Hepatocyte (in vitro differentiated cells): ENCODE data around the gene BRPF3. TPM values are rescaled to one million over a fixed set of nuclear protein-coding genes. Genes with fewer than 3 reads are reported as not detected.

Experiments
- DNase-seq: peaks from one replicate; pipeline ENCODE4 v3.0.0-alpha.2; 2016; ENCODE audit warnings: low spot score
- H2AFZ ChIP-seq: fragments of 200-600 bp; sonication (generic); 2 replicates; pipeline ENCODE4 v1.6.0; 2016; ENCODE audit warnings: antibody characterized with exemption, mild to moderate bottlenecking
- H3K27ac ChIP-seq: fragments of 200-600 bp; sonication (generic); 2 replicates; pipeline ENCODE4 v1.5.1; 2016; ENCODE audit warnings: mild to moderate bottlenecking
- H3K27me3 ChIP-seq: fragments of 200-600 bp; sonication (generic); 2 replicates; pipeline ENCODE4 v1.6.1; 2016
- H3K36me3 ChIP-seq: fragments of 200-600 bp; sonication (generic); replicated peaks from 2 replicates; pipeline ENCODE4 v1.5.1; 2016; ENCODE audit warnings: low read depth; ENCODE audit not compliant: insufficient read depth
- H3K4me1 ChIP-seq: fragments of 200-600 bp; sonication (generic); 2 replicates; pipeline ENCODE4 v1.5.1; 2016; ENCODE audit warnings: mild to moderate bottlenecking, moderate library complexity; ENCODE audit not compliant: insufficient read depth
- H3K4me2 ChIP-seq: fragments of 200-600 bp; sonication (generic); 2 replicates; pipeline ENCODE4 v1.6.0; 2016
- H3K4me3 ChIP-seq: fragments of 200-600 bp; sonication (generic); 2 replicates; pipeline ENCODE4 v1.5.1; 2016; ENCODE audit warnings: mild to moderate bottlenecking
- H3K79me2 ChIP-seq: fragments of 200-600 bp; sonication (generic); 2 replicates; pipeline ENCODE4 v1.6.0; 2017; ENCODE audit warnings: mild to moderate bottlenecking
- H3K9me2 ChIP-seq: fragments of 200-600 bp; sonication (generic); replicated peaks from 2 replicates; pipeline ENCODE4 v1.6.0; 2017; ENCODE audit warnings: mild to moderate bottlenecking; ENCODE audit not compliant: insufficient read depth
- H3K9me3 ChIP-seq: fragments of 200-600 bp; sonication (generic); 2 replicates; pipeline ENCODE4 v1.5.1; 2016; ENCODE audit warnings: low read depth, mild to moderate bottlenecking
- H4K20me1 ChIP-seq: fragments of 200-600 bp; sonication (generic); 2 replicates; pipeline ENCODE4 v1.6.0; 2016; ENCODE audit warnings: mild to moderate bottlenecking; ENCODE audit not compliant: insufficient read depth, poor library complexity, severe bottlenecking
- CTCF ChIP-seq: fragments of 200-600 bp; sonication (generic); IDR thresholded peaks from 2 replicates; pipeline ENCODE4 v1.5.1; 2016; ENCODE audit warnings: antibody characterized with exemption, mild to moderate bottlenecking; ENCODE audit not compliant: poor library complexity
- EZH2 ChIP-seq: fragments of 200-600 bp; sonication (generic); IDR thresholded peaks from 2 replicates; pipeline ENCODE4 v1.6.1; 2016; ENCODE audit warnings: antibody characterized with exemption, mild to moderate bottlenecking, borderline replicate concordance
- EZH2phosphoT487 ChIP-seq: fragments of 200-600 bp; sonication (generic); IDR thresholded peaks from one replicate; pipeline ENCODE4 v1.6.1; 2018; ENCODE audit warnings: antibody characterized with exemption, mild to moderate bottlenecking, low read depth, moderate library complexity; ENCODE audit not compliant: unreplicated experiment, severe bottlenecking
- WGBS: methylation state at CpG from one replicate; pipeline ENCODE4 v1.1.6; 2016; ENCODE audit warnings: low lambda C conversion rate; ENCODE audit errors: missing lambda C conversion rate; 5-methylcytosine and 5-hydroxymethylcytosine counted together
- polyA plus RNA-seq: library from polyadenylated mRNA; unstranded; fragments of >200 nt; fragmentation: Nextera tagmentation; extraction: Ambion mirVana; gene quantifications from 2 replicates; pipeline ENCODE4 v1.2.1, GENCODE V29; 2016
- total RNA-seq: library from RNA; depleted of rRNA; stranded (reverse); fragments of >200 nt; gene quantifications from 2 replicates; pipeline ENCODE4 v1.2.3, GENCODE V29; 2014

The BRPF3 gene
- total RNA-seq (31.4 and 33.7 TPM in 2 replicates), polyA plus RNA-seq (25.5 and 25.9 TPM in 2 replicates)

- under 1% methylated on average over 43 of the region's 79 CpGs for WGBS
- Histone ChIP-seq H2AFZ (peak within 1 kb of the TSS; percentile 86), H3K27me3 (no peaks in the 10 kb centered on the region), H3K27ac (peak within 1 kb of the TSS; percentile 98), H3K9me3 (no peaks in the 10 kb centered on the region), H3K36me3 (no peaks in the 10 kb centered on the region), H3K9me2 (no peaks in the 10 kb centered on the region), H4K20me1 (peaks cover 27% of the 10 kb centered on the region), H3K4me2 (peak within 1 kb of the TSS; percentile 86), H3K79me2 (peaks cover 41% of the 10 kb centered on the region), H3K4me3 (peak within 1 kb of the TSS; percentile 57), H3K4me1 (peaks cover 18% of the 10 kb centered on the region)
- peak; percentile 91 for DNase-seq
- TF ChIP-seq EZH2 (no peak), CTCF (peak; percentile 47)
Observed at GRCh38 chr6:36196113-36196879, at the start of gene BRPF3. Gene BRPF3 (plus strand): TSS chr6:36196744. CDS start chr6:36200323, 3,579 bp downstream.

DNA sequence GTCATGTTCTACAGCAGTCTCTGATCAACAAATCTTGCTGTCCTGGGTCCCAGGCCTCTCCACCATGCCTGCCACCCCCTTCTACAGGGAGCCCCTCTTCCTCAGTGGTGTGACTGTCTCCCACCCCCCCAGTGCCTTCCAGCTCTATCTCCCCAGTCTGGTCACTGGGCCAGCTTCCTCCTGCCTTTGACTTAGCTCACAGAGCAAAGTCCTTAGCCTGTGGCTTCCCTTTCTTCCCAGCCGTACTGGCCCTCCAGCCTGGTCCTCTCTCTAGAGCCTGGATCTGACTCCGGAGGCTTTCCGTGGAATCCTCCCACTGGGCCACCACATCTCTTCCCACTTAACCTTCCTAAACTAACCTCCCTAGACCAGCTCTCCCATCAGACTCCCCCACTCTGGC, 49.2 kb upstream of the BRPF3 start:
- H4K20me1 ChIP-seq: no peaks in the 10 kb centered on the region
- no peak for DNase-seq
- no peaks in the 10 kb centered on the region for H3K27me3 ChIP-seq
- no peaks in the 10 kb centered on the region for H3K4me1 ChIP-seq
- H3K27ac ChIP-seq: no peak overlapping the region
- no peaks in the 10 kb centered on the region for H3K79me2 ChIP-seq
- H3K36me3 ChIP-seq: no peaks in the 10 kb centered on the region
- 95% methylated on average over 3 of the region's 3 CpGs for WGBS
- no peak overlapping the region for H3K4me2 ChIP-seq
- H3K4me3 ChIP-seq: no peak overlapping the region
- H3K9me3 ChIP-seq: no peaks in the 10 kb centered on the region
- no peak overlapping the region for H2AFZ ChIP-seq
- H3K9me2 ChIP-seq: no peaks in the 10 kb centered on the region
- no peak for TF ChIP-seq EZH2phosphoT487

DNA sequence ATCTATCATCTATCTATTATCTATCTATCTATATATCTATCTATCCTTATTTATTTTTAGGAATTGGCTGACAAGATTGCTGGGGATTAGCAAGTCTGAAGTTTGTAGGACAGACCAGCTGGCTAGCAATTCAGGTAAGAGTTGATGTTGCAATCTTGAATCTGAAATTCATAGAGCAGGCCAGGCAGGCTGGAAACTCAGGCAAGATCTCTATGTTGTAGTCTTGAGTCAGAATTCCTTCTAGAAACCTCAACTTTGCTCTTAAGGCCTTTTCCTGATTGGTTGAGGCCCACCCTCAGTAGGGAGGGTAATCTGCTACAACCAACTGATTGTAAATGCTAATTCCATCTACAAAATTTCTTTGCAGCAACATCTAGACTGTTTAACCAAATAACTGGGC, 47.1 kb upstream of the BRPF3 start:
- H3K79me2 ChIP-seq: no peaks in the 10 kb centered on the region
- no peak for DNase-seq
- no peak for TF ChIP-seq EZH2phosphoT487

GRCh38 chr6:36150283-36150682, 46.3 kb upstream of the BRPF3 start:
- H3K27me3 ChIP-seq: no peaks in the 10 kb centered on the region
- no peak overlapping the region for H3K4me2 ChIP-seq
- peak overlapping the region; percentile 52 for H3K27ac ChIP-seq
- WGBS: 86% methylated on average over 3 of the region's 3 CpGs
- DNase-seq: no peak
- H3K36me3 ChIP-seq: peaks cover 3% of the 10 kb centered on the region
- H3K79me2 ChIP-seq: no peaks in the 10 kb centered on the region
- TF ChIP-seq EZH2: no peak
- no peak for TF ChIP-seq CTCF
- no peak for TF ChIP-seq EZH2phosphoT487
- H4K20me1 ChIP-seq: no peaks in the 10 kb centered on the region
- no peaks in the 10 kb centered on the region for H3K9me3 ChIP-seq
- no peaks in the 10 kb centered on the region for H3K9me2 ChIP-seq
- no peaks in the 10 kb centered on the region for H3K4me1 ChIP-seq
- no peak overlapping the region for H2AFZ ChIP-seq
- no peak overlapping the region for H3K4me3 ChIP-seq

More for the DNA sequence above, 47.1 kb upstream of the BRPF3 start:
- H3K9me2 ChIP-seq: no peaks in the 10 kb centered on the region
- H3K4me2 ChIP-seq: no peak overlapping the region
- no peak overlapping the region for H3K4me3 ChIP-seq
- H3K4me1 ChIP-seq: no peaks in the 10 kb centered on the region
- no peaks in the 10 kb centered on the region for H3K27me3 ChIP-seq
- no peak overlapping the region for H2AFZ ChIP-seq
- H3K27ac ChIP-seq: peak overlapping the region; percentile 52
- H3K36me3 ChIP-seq: no peaks in the 10 kb centered on the region
- no peaks in the 10 kb centered on the region for H3K9me3 ChIP-seq
- H4K20me1 ChIP-seq: no peaks in the 10 kb centered on the region
